ENCODE data around the gene GCLM. TPM values are rescaled to one million over a fixed set of nuclear protein-coding genes. Genes with fewer than 3 reads are reported as not detected.

The GCLM gene
- polyA plus RNA-seq, 4 donors, result 11.7 to 14.1 (median 12.6) TPM

- peak; percentile 46 to 58 (median 50) for DNase-seq (ENCODE audit: low read depth in 4 of 4, low spot score in 3 of 4)
Measured at GRCh38 chr1:93847811-93848288, 61.4 kb downstream of the GCLM start.

DNA sequence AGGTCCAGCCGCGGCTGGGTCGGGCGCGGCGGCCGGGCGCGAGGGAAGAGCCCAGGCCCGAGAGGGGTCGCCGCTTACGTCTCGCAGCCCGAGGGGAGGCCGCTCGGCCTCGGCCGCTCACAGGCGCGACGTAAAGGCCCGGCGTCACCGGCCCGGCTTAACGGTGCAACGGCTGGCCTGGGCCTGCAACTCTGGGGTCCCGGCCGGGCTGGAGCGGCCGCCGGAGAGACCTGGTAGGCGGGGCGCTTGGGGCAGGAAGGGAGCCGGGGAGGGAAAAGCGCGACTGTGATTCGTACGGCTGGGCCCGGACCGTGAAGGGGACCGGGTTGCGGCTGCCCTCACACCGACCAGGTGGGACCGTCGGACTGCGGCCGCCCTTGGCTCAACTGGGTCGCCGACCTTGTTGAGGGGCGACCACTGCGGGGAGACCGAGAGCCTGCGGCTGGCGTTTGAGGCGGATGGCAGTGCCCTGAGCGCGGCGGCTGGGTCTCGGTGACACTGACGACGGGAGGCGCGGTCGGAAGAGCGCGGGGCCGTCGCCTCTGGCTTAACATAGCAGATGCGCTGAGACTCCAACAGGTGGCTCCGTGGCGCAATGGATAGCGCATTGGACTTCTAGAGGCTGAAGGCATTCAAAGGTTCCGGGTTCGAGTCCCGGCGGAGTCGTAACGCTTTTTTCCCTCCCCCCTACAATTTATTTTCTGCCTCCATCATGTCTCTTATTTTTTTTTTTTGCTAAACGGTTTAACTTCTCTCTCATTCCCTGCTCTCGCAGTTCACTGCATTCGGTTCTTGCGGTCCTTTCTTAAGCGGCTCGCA is 62.0 kb downstream of the GCLM start:
- peak; percentile 90 to 92 (median 91) for DNase-seq (ENCODE audit: low read depth in 4 of 4, low spot score in 3 of 4)

GRCh38 chr1:93846206-93846991 is 62.8 kb downstream of the GCLM start:
- peak; percentile 67 to 80 (median 74) for DNase-seq (ENCODE audit: low read depth in 4 of 4, low spot score in 3 of 4)

GRCh38 chr1:93845538-93846205 is 63.6 kb downstream of the GCLM start:
- peak in 1 of 4 donors; percentile 7 for DNase-seq (ENCODE audit: low read depth in 4 of 4, low spot score in 3 of 4)

- DNase-seq (ENCODE audit: low read depth in 4 of 4, low spot score in 3 of 4), result peak; percentile 56 to 66 (median 63)
Measured at GRCh38 chr1:93844262-93845045, 64.8 kb downstream of the GCLM start.

- DNase-seq (ENCODE audit: low read depth in 4 of 4, low spot score in 3 of 4), result no peak
Measured at GRCh38 chr1:93842750-93843500, 66.3 kb downstream of the GCLM start.

GRCh38 chr1:93841771-93842170 is 67.5 kb downstream of the GCLM start:
- no peak for DNase-seq (ENCODE audit: low read depth in 4 of 4, low spot score in 3 of 4)

DNA sequence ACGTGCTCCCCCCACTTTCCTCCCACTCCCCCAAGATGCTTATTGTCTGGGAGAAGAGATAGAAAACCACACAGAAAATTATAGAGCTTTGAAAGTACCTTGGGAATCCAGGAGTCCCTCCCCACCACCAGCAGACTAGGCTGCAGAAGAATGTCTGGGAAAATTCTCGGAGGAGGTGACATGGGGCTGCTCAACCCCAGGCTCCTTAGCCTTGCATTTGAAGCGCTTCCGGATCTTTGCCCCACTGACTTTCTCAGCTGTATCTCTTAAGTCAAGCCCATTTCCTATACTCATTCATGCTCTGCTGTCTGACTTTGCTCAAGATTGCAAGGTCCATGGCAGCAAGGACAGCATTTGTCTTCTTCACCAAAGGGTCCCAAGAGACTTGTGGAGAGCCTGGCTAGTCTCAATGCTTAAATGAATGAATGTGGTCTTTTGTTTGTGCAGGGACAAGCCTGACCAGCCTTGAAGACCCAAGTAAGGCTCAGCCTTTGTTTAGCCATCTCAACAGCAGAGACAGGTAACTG is 68.2 kb downstream of the GCLM start:
- DNase-seq (ENCODE audit: low read depth in 4 of 4, low spot score in 3 of 4), result no peak

DNA sequence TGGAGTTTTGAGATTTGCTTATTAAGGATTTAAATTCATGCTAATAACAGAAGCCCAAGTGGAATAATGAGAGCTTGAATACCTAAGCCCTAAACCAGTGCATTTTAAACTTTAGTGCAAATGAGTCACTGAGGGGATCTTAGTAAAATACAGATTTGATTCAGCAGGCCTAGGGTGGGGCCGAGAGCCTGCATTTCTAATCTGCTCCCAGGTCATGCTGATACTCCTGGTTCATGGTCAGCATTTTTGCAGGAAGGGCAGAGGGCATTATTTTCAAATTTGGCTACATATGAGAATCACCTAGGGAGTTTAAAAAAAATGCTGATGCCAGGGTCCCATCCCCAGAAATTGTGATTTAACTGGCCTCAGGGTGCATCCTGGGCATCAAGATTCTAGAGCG is 69.5 kb downstream of the GCLM start:
- no peak for DNase-seq (ENCODE audit: low read depth in 4 of 4, low spot score in 3 of 4)

DNA sequence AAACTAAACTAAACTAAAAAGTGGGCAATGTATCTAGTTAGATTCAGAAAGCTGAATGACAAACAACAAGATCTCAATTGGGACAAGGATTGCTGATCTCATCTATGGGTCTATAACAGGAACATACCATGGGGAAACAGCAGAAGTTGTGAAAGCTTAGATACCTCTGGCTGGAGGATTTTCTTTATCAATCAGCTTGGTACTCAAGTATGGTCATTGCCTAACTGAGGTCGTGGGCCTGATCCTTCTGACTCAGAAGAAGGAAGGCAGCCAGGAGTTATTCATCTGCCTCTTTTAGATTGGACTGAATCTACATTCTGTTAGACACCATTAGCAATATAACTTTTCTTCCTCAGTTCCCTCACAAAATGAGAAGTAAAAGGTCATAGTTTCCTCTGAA is 69.9 kb downstream of the GCLM start:
- no peak for DNase-seq (ENCODE audit: low read depth in 4 of 4, low spot score in 3 of 4)

DNA sequence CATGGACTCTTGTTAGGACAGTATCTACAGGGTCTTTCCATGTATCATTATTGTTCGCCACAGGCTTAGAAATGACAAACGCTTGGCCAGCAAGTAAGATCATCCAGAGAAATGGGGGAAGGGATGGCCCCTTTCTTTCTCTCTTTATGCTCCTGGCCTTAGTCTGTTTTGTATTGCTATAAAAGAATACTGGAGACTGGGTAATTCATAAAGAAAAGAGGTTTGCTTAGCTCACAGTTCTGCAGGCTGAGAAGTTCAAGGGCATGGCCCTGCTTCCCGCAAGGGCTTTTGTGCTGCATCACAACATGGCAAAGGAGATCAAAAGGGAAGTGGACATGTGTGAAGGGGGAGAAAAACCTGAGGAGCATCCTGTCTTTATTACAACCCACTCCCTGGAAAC is 71.3 kb downstream of the GCLM start:
- no peak for DNase-seq (ENCODE audit: low read depth in 4 of 4, low spot score in 3 of 4)

Other genes starting within 250 kb of the GCLM start
- gene BCAR3, start 227.6 kb downstream of the GCLM start, polyA plus RNA-seq (ENCODE audit: insufficient read length in 4 of 4), result 10 to 100 TPM; 10.5 to 30.3 (median 23.6) TPM
- 10 to 100 TPM; 60.0 to 85.9 (median 72.1) TPM for gene DNTTIP2, start 30.2 kb downstream of the GCLM start, polyA plus RNA-seq (ENCODE audit: insufficient read length in 4 of 4)
- 10 to 100 TPM in 1 of 4 donors, 1 to 10 TPM in 2, under 1 TPM in 1; 0.46 to 10.8 (median 7.4) TPM for gene ABCA4, start 211.7 kb upstream of the GCLM start, polyA plus RNA-seq (ENCODE audit: insufficient read length in 4 of 4)

All from left renal pelvis (tissue), 4 donors.